ENCODE results near the gene AHRR.

DNA sequence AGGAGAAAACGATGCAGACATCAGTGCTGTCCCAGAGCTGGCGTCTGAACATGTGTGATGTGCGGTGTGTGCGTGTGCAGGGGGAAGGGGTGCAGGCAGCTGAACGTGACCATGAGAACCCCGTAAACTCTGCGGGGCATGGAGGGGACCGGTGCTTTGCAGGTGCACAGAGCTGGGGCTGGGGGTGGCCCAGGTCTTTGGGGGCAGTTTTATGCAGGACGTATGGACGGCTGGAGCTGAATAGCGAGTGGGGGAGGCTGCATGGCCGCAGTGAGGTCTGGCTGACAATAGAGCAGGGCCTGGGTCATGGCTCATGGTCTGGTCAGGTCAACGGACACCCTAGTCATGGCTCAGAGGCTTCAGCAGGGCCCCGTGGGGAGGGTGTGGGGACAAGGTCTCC, 118.1 kb downstream of the AHRR start:
- TF ChIP-seq, protein P1, sequence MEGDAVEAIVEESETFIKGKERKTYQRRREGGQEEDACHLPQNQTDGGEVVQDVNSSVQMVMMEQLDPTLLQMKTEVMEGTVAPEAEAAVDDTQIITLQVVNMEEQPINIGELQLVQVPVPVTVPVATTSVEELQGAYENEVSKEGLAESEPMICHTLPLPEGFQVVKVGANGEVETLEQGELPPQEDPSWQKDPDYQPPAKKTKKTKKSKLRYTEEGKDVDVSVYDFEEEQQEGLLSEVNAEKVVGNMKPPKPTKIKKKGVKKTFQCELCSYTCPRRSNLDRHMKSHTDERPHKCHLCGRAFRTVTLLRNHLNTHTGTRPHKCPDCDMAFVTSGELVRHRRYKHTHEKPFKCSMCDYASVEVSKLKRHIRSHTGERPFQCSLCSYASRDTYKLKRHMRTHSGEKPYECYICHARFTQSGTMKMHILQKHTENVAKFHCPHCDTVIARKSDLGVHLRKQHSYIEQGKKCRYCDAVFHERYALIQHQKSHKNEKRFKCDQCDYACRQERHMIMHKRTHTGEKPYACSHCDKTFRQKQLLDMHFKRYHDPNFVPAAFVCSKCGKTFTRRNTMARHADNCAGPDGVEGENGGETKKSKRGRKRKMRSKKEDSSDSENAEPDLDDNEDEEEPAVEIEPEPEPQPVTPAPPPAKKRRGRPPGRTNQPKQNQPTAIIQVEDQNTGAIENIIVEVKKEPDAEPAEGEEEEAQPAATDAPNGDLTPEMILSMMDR (IDR thresholded peaks at IDR 0.05): no peak
- no peak for TF ChIP-seq POLR2A (IDR thresholded peaks at IDR 0.05)
